ENCODE data around the gene LAMTOR5.

Gene LAMTOR5

DNA sequence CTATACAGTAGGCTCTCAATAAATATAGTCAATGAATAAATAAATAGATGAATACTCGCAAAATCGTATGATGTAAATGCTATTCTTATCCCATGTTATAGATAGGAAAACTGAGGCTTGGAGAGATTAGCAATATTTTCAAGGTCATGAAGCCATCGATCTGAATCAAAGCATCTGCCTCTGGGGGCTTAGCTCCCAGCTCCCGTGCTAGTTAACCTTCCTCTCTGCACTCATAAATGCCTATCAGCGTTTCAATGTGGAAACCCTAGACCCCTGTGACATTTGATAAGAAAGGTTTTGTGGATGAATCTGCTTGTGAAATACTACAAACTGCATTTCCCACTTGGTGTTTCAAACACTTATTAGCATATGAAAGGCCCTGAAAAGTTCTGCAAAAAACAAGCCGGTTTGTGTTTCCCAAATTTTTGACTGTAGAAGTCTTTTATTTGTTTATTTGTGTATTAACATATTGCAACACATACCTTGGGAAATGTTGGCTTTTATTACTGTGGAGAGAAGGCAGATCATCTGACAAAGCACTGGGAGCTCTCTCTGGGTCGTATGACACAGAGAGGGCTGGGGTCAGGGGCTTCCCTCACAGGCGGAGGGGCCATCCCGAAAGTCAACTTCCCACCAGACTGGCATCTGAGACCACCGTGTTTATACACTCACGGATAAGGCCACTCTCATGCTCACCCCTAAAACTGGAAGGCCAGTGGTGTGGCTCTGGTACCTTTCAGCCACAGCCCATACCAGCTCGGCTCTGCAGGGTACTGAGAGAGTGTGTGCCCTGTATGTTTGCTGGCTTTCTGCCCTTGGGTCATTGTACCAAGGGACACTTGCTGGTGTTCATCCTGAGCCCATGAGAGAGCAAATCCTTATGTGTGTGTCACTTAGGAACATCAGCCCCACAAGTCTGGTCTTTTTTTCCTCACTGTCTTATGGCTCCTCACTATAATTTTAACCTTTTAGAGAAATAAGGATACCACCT is 42.5 kb upstream of the LAMTOR5 start:
- Histone ChIP-seq H3F3A (ENCODE audit: control insufficient read depth, insufficient read depth) (no peaks in the 10 kb centered on the region), H3K4me2 (ENCODE audit: low read length) (no peak overlapping the region), H3K79me2 (ENCODE audit: control insufficient read depth, low read length) (no peaks in the 10 kb centered on the region), H3K4me1 (ENCODE audit: control insufficient read depth, low read length) (no peaks in the 10 kb centered on the region), H4K20me1 (ENCODE audit: control insufficient read depth, insufficient read depth, low read depth, low read length) (no peaks in the 10 kb centered on the region), H3K36me3 (ENCODE audit: control insufficient read depth, low read length) (no peaks in the 10 kb centered on the region), H3K9me2 (replicated peaks; ENCODE audit: control insufficient read depth, low read length) (no peaks in the 10 kb centered on the region), H3K9me3 (ENCODE audit: control insufficient read depth, insufficient read depth, low read length) (no peaks in the 10 kb centered on the region), H3K4me3 (ENCODE audit: low read length) (no peak overlapping the region), H3K27ac (ENCODE audit: low read depth, low read length) (no peak overlapping the region), H3K27me3 (ENCODE audit: control insufficient read depth, low read length) (peaks cover 47% of the 10 kb centered on the region)
- TF ChIP-seq, protein P1, sequence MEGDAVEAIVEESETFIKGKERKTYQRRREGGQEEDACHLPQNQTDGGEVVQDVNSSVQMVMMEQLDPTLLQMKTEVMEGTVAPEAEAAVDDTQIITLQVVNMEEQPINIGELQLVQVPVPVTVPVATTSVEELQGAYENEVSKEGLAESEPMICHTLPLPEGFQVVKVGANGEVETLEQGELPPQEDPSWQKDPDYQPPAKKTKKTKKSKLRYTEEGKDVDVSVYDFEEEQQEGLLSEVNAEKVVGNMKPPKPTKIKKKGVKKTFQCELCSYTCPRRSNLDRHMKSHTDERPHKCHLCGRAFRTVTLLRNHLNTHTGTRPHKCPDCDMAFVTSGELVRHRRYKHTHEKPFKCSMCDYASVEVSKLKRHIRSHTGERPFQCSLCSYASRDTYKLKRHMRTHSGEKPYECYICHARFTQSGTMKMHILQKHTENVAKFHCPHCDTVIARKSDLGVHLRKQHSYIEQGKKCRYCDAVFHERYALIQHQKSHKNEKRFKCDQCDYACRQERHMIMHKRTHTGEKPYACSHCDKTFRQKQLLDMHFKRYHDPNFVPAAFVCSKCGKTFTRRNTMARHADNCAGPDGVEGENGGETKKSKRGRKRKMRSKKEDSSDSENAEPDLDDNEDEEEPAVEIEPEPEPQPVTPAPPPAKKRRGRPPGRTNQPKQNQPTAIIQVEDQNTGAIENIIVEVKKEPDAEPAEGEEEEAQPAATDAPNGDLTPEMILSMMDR (IDR thresholded peaks at IDR 0.05; ENCODE audit: low read depth, low read length, poor library complexity, severe bottlenecking) = no peak
- TF ChIP-seq EZH2phosphoT487 (IDR thresholded peaks at IDR 0.05; ENCODE audit: borderline replicate concordance, low read length) = no peak

DNA sequence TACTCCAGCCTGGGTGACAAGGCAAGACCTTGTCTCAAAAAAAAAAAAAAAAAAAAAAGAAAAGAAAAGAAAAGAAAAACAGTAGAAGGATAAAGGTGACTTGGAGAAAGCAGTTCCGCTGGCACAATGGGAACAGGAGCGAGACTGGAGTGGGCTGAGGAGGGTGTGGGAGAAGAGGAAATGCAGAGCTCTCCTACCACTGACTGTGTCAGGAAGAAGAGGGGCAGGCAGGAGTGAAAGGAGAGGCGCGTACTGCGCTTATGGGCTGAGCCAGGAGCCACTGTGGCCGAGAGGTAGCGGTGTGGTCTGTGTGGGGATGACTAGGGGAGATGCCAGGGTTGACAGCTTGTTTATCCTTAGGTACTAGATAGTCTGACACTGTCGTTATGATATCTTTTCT is 37.1 kb upstream of the LAMTOR5 start:
- peaks cover 18% of the 10 kb centered on the region for H3K27me3 ChIP-seq (ENCODE audit: control insufficient read depth, low read length)
- no peak overlapping the region for H3K27ac ChIP-seq (ENCODE audit: low read depth, low read length)
- H3K4me3 ChIP-seq (ENCODE audit: low read length) = no peak overlapping the region

GRCh38 chr1:110443451-110443850 is 36.0 kb upstream of the LAMTOR5 start:
- Histone ChIP-seq H3K36me3 (ENCODE audit: control insufficient read depth, low read length) (no peaks in the 10 kb centered on the region), H3K27ac (ENCODE audit: low read depth, low read length) (no peak overlapping the region), H3K79me2 (ENCODE audit: control insufficient read depth, low read length) (no peaks in the 10 kb centered on the region), H3K9me2 (replicated peaks; ENCODE audit: control insufficient read depth, low read length) (no peaks in the 10 kb centered on the region), H3K4me2 (ENCODE audit: low read length) (no peak overlapping the region), H4K20me1 (ENCODE audit: control insufficient read depth, insufficient read depth, low read depth, low read length) (no peaks in the 10 kb centered on the region), H3K4me3 (ENCODE audit: low read length) (no peak overlapping the region), H3K4me1 (ENCODE audit: control insufficient read depth, low read length) (no peaks in the 10 kb centered on the region), H3F3A (ENCODE audit: control insufficient read depth, insufficient read depth) (no peaks in the 10 kb centered on the region), H3K27me3 (ENCODE audit: control insufficient read depth, low read length) (peaks cover 13% of the 10 kb centered on the region), H3K9me3 (ENCODE audit: control insufficient read depth, insufficient read depth, low read length) (no peaks in the 10 kb centered on the region)
- TF ChIP-seq, protein P1 (IDR thresholded peaks at IDR 0.05; ENCODE audit: low read depth, low read length, poor library complexity, severe bottlenecking) = no peak
- no peak for TF ChIP-seq EZH2phosphoT487 (IDR thresholded peaks at IDR 0.05; ENCODE audit: borderline replicate concordance, low read length)

More for the DNA sequence above, 37.1 kb upstream of the LAMTOR5 start:
- Histone ChIP-seq H3F3A (ENCODE audit: control insufficient read depth, insufficient read depth) (no peaks in the 10 kb centered on the region), H3K4me2 (ENCODE audit: low read length) (no peak overlapping the region), H3K9me2 (replicated peaks; ENCODE audit: control insufficient read depth, low read length) (no peaks in the 10 kb centered on the region), H3K79me2 (ENCODE audit: control insufficient read depth, low read length) (no peaks in the 10 kb centered on the region), H3K9me3 (ENCODE audit: control insufficient read depth, insufficient read depth, low read length) (no peaks in the 10 kb centered on the region), H3K4me1 (ENCODE audit: control insufficient read depth, low read length) (no peaks in the 10 kb centered on the region), H4K20me1 (ENCODE audit: control insufficient read depth, insufficient read depth, low read depth, low read length) (no peaks in the 10 kb centered on the region), H3K36me3 (ENCODE audit: control insufficient read depth, low read length) (no peaks in the 10 kb centered on the region)
- no peak for TF ChIP-seq EZH2phosphoT487 (IDR thresholded peaks at IDR 0.05; ENCODE audit: borderline replicate concordance, low read length)
- TF ChIP-seq, protein P1 (IDR thresholded peaks at IDR 0.05; ENCODE audit: low read depth, low read length, poor library complexity, severe bottlenecking) = no peak

All from DOHH2 (cell line).